ENCODE measurements around the gene GOLPH3. TPM values are rescaled to one million over a fixed set of nuclear protein-coding genes. Genes with fewer than 3 reads are reported as not detected.

GOLPH3 gene
- total and polyA plus RNA-seq, 4 donors, result 64.1 to 116 (median 68.5) TPM

- TF ChIP-seq REST (IDR thresholded peaks at IDR 0.05), result no peak
- peak; percentile 42 for TF ChIP-seq SP1 (IDR thresholded peaks at IDR 0.05)
Observed at GRCh38 chr5:32168460-32169033, 5.6 kb downstream of the GOLPH3 start (continued).

GRCh38 chr5:32165597-32165996 is 8.5 kb downstream of the GOLPH3 start:
- Histone ChIP-seq H3K36me3 (ENCODE audit: control insufficient read depth in 4 of 4, insufficient read depth in 3 of 4, low read depth in 1 of 4, low read length in 3 of 4) (peaks cover 0 to 26% (median 22%) of the 10 kb centered on the region in 4 donors), H3K27ac (ENCODE audit: low read depth in 1 of 2, low read length in 2 of 2) (peak overlapping the region in 1 of 2 donors; percentile 62), H3K4me3 (ENCODE audit: low read depth in 1 of 3, low read length in 3 of 3) (no peak overlapping the region), H3K4me1 (ENCODE audit: control insufficient read depth in 4 of 4, insufficient read depth in 4 of 4, low read length in 3 of 4) (peaks cover 8 to 21% (median 14%) of the 10 kb centered on the region in 4 donors), H3K9me3 (ENCODE audit: control insufficient read depth in 4 of 4, low read length in 3 of 4) (no peaks in the 10 kb centered on the region), H3K9ac (ENCODE audit: low read depth in 1 of 2, low read length in 2 of 2) (no peak overlapping the region), H3K27me3 (ENCODE audit: control insufficient read depth in 4 of 4, insufficient read depth in 4 of 4, low read length in 3 of 4) (no peaks in the 10 kb centered on the region)
- WGBS, result 31% methylated on average over 3 of the region's 3 CpGs
- DNase-seq (ENCODE audit: low spot score), result no peak
- TF ChIP-seq RXRA (IDR thresholded peaks at IDR 0.05) (no peak), MAX (IDR thresholded peaks at IDR 0.05) (no peak), REST (IDR thresholded peaks at IDR 0.05) (no peak), GABPA (IDR thresholded peaks at IDR 0.05 in 1 of 2, conservative IDR thresholded peaks at IDR 0.05 in 1 of 2) (no peak), FOXA2 (IDR thresholded peaks at IDR 0.05) (no peak), SP1 (IDR thresholded peaks at IDR 0.05) (no peak), HNF4A (conservative IDR thresholded peaks at IDR 0.05) (no peak), TAF1 (conservative IDR thresholded peaks at IDR 0.05) (no peak), FOXA1 (IDR thresholded peaks at IDR 0.05) (no peak), HNF4G (IDR thresholded peaks at IDR 0.05) (no peak), CTCF (IDR thresholded peaks at IDR 0.05; ENCODE audit: low read depth, low read length, missing input control) (no peak), RAD21 (IDR thresholded peaks at IDR 0.05) (no peak), ZBTB33 (IDR thresholded peaks at IDR 0.05) (no peak), YY1 (IDR thresholded peaks at IDR 0.05) (no peak), JUND (IDR thresholded peaks at IDR 0.05) (no peak), NR2F2 (IDR thresholded peaks at IDR 0.05) (no peak)
